K562 (cell line): ENCODE results near the gene TTC19. TPM values are rescaled to one million over a fixed set of nuclear protein-coding genes. Genes with fewer than 3 reads are reported as not detected.

ENCODE experiments used
- BHLHE40 ChIP-seq: IDR thresholded peaks from 2 replicates; pipeline ENCODE4 v1.6.1; 2011; ENCODE audit warnings: low read length, improper control_type of control experiment
- CBFA2T3 ChIP-seq: fragments of 450-650 bp; IDR thresholded peaks from 2 replicates; pipeline ENCODE4 v1.6.1; 2017
- ETV5 ChIP-seq: sonication (generic); formaldehyde crosslinking; IDR thresholded peaks from 2 replicates; pipeline ENCODE4 v1.4.0; 2020; ENCODE audit warnings: low read depth, mild to moderate bottlenecking, missing genetic modification reagents
- FOSL1 ChIP-seq: fragments of 200-800 bp; sonication (Bioruptor generic); conservative IDR thresholded peaks from 2 replicates; pipeline ENCODE4 v1.6.1; 2016; ENCODE audit warnings: missing genetic modification characterization, missing compliant biosample characterization
- GMEB1 ChIP-seq: fragments of 250-450 bp; sonication (Bioruptor Pico); IDR thresholded peaks from 2 replicates; pipeline ENCODE4 v1.4.0; 2020; ENCODE audit warnings: mild to moderate bottlenecking
- HIVEP1 ChIP-seq: fragments of 250-450 bp; sonication (Bioruptor Pico); IDR thresholded peaks from 2 replicates; pipeline ENCODE4 v1.4.0; 2020; ENCODE audit warnings: mild to moderate bottlenecking
- HMG20A ChIP-seq: fragments of 450-650 bp; formaldehyde crosslinking; conservative IDR thresholded peaks from 2 replicates; pipeline ENCODE4 v1.4.0; 2020; ENCODE audit warnings: mild to moderate bottlenecking, mixed read lengths
- HOXB6 ChIP-seq: fragments of 250-450 bp; sonication (Bioruptor Pico); IDR thresholded peaks from 2 replicates; pipeline ENCODE4 v1.5.1; 2022; ENCODE audit warnings: mild to moderate bottlenecking, borderline replicate concordance
- ILK ChIP-seq: fragments of 450-650 bp; IDR thresholded peaks from 2 replicates; pipeline ENCODE4 v1.6.1; 2016; ENCODE audit warnings: missing genetic modification characterization, low read depth, mild to moderate bottlenecking, missing compliant biosample characterization, moderate library complexity, borderline replicate concordance
- KDM1A ChIP-seq, 2 experiments: fragments of 450-650 bp; IDR thresholded peaks; 2 replicates each; pipeline ENCODE4 v1.6.1; 2016; ENCODE audit warnings: mild to moderate bottlenecking in 2 of 2
- MAFK ChIP-seq: IDR thresholded peaks from 2 replicates; pipeline ENCODE4 v1.6.1; 2011; ENCODE audit warnings: low read length, improper control_type of control experiment
- MEIS2 ChIP-seq: fragments of 450-650 bp; IDR thresholded peaks from 2 replicates; pipeline ENCODE4 v1.6.1; 2014; ENCODE audit warnings: mild to moderate bottlenecking; ENCODE audit not compliant: partially characterized antibody
- PKNOX1 ChIP-seq: fragments of 450-650 bp; IDR thresholded peaks from 2 replicates; pipeline ENCODE4 v1.6.1; 2016
- SIN3A ChIP-seq, 2 experiments: fragments of 150-350 bp in 1 of 2; IDR thresholded peaks; 2 replicates each; pipeline ENCODE4 v1.6.1; 2011 to 2016; ENCODE audit warnings: borderline replicate concordance in 2 of 2, low read depth in 2 of 2, low read length in 2 of 2, mild to moderate bottlenecking in 2 of 2, moderate library complexity in 2 of 2; ENCODE audit not compliant: control insufficient read depth in 1 of 2
- SRSF9 ChIP-seq: fragments of 200-400 bp; formaldehyde crosslinking; IDR thresholded peaks from 2 replicates; pipeline ENCODE4 v1.6.1; 2017; ENCODE audit warnings: low read depth, low read length, borderline replicate concordance
- TEAD2 ChIP-seq: fragments of 450-650 bp; IDR thresholded peaks from 2 replicates; pipeline ENCODE4 v1.6.1; 2016; ENCODE audit warnings: missing genetic modification characterization, control low read depth, missing compliant biosample characterization
- TRIM24 ChIP-seq, 2 experiments: fragments of 450-650 bp; IDR thresholded peaks; 2 replicates each; pipeline ENCODE4 v1.6.1; 2016
- ZFP30 ChIP-seq: fragments of 250-450 bp; sonication (Bioruptor Pico); IDR thresholded peaks from 2 replicates; pipeline ENCODE4 v1.8.0; 2022; ENCODE audit warnings: moderate library complexity, mild to moderate bottlenecking, inconsistent platforms, borderline replicate concordance
- polyA plus RNA-seq, 8 experiments: library from polyadenylated mRNA; depleted of rRNA in 4 of 8; stranded (reverse) in 5 of 8; unstranded in 3 of 8; fragments of >200 nt; fragmentation: Nextera tagmentation in 2 of 8; fragmentation: Illumina TruSeq in 1 of 8; extraction: Ambion mirVana in 2 of 8; extraction: Trizol in 1 of 8; gene quantifications; 2 replicates each; pipeline versions ENCODE4 v1.2.1 to v1.2.3, GENCODE V29; 2011 to 2014; ENCODE audit warnings: inconsistent platforms in 1 of 8, missing spikeins in 1 of 8
- total RNA-seq, 7 experiments: library from RNA; depleted of rRNA in 6 of 7; stranded (reverse); fragments of >200 nt in 6 of 7; fragmentation: Illumina TruSeq in 2 of 7; extraction: Trizol in 2 of 7; gene quantifications; 2 replicates each; pipeline versions ENCODE4 v1.2.1 to v1.2.3, GENCODE V29; 2011 to 2021; ENCODE audit warnings: low replicate concordance in 1 of 7
- TF ChIP-seq, protein P1 (sequence below): fragments of 450-650 bp; IDR thresholded peaks from 2 replicates; pipeline ENCODE4 v1.6.1; 2017; ENCODE audit warnings: antibody characterized with exemption
- TF ChIP-seq, protein P2 (sequence below): IDR thresholded peaks from 2 replicates; pipeline ENCODE4 v1.6.1; 2012; ENCODE audit warnings: low read depth, low read length, improper control_type of control experiment, borderline replicate concordance

Gene TTC19
- total and polyA plus RNA-seq, 9 of the 15 experiments (the other 6 are each of a cell fraction or from before 2014, with no cell fraction given): 8.1 to 60.8 (median 25.3) TPM

DNA sequence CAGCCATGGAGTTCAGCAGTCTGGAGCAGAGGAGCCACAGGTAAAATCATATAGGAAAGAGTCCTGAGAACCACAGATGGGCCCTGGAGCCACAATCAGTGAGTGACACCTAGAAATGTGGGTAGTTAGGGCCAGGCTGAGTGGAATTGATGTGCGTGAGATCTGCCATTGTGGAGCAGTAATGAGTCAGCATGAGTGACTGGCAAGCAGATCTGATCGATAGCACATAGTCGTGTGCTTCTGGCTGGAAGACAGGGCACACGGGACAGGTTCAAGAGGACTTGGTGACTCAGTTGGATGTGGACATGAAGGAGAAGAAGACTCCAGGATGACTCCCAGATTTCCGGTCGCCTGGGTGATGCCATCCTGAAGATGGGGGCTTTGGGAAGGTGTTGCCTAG lies 42.4 kb upstream of the TTC19 start (continued):
- TF ChIP-seq HMG20A: no peak
- TF ChIP-seq BHLHE40: peak; percentile 50
- no peak for TF ChIP-seq HOXB6
- TF ChIP-seq HIVEP1: no peak
- no peak for TF ChIP-seq TRIM24 (IDR thresholded peaks at IDR 0.05)
- TF ChIP-seq FOSL1 (tag): peak; percentile 63
- TF ChIP-seq KDM1A (IDR thresholded peaks at IDR 0.05): no peak
- TF ChIP-seq SIN3A (IDR thresholded peaks at IDR 0.05; ENCODE audit: borderline replicate concordance in 2 of 2, control insufficient read depth in 1 of 2, low read depth in 2 of 2, low read length in 2 of 2): no peak
- TF ChIP-seq ILK (tag): no peak
- TF ChIP-seq MEIS2: peak; percentile 29
- TF ChIP-seq GMEB1 (CRISPR knock-in tag): no peak
- TF ChIP-seq, protein P1, sequence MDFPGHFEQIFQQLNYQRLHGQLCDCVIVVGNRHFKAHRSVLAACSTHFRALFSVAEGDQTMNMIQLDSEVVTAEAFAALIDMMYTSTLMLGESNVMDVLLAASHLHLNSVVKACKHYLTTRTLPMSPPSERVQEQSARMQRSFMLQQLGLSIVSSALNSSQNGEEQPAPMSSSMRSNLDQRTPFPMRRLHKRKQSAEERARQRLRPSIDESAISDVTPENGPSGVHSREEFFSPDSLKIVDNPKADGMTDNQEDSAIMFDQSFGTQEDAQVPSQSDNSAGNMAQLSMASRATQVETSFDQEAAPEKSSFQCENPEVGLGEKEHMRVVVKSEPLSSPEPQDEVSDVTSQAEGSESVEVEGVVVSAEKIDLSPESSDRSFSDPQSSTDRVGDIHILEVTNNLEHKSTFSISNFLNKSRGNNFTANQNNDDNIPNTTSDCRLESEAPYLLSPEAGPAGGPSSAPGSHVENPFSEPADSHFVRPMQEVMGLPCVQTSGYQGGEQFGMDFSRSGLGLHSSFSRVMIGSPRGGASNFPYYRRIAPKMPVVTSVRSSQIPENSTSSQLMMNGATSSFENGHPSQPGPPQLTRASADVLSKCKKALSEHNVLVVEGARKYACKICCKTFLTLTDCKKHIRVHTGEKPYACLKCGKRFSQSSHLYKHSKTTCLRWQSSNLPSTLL: no peak
- peak; percentile 65 for TF ChIP-seq PKNOX1
- TF ChIP-seq SRSF9: no peak
- TF ChIP-seq, protein P2, sequence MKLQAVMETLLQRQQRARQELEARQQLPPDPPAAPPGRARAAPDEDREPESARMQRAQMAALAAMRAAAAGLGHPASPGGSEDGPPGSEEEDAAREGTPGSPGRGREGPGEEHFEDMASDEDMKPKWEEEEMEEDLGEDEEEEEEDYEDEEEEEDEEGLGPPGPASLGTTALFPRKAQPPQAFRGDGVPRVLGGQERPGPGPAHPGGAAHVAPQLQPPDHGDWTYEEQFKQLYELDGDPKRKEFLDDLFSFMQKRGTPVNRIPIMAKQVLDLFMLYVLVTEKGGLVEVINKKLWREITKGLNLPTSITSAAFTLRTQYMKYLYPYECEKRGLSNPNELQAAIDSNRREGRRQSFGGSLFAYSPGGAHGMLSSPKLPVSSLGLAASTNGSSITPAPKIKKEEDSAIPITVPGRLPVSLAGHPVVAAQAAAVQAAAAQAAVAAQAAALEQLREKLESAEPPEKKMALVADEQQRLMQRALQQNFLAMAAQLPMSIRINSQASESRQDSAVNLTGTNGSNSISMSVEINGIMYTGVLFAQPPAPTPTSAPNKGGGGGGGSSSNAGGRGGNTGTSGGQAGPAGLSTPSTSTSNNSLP: no peak
- TF ChIP-seq MAFK: peak; percentile 57
- 0 out of 2 replicates have a peak, but pooled peaks have one; percentile 5 for TF ChIP-seq CBFA2T3
- TF ChIP-seq ZFP30 (CRISPR knock-in tag): no peak
- TF ChIP-seq ETV5 (CRISPR knock-in tag): no peak
- no peak for TF ChIP-seq TEAD2 (tag)
